SK-N-SH (cell line): ENCODE results near the gene BAZ1A. TPM values are rescaled to one million over a fixed set of nuclear protein-coding genes. Genes with fewer than 3 reads are reported as not detected.

Source experiments
- CTCF ChIA-PET: fragments of 300-600, 350-600 bp; formaldehyde crosslinking; extraction: SDS; loops from one replicate; lab custom pipeline; 2021; lab: Yijun Ruan, JAX
- POLR2A ChIA-PET: fragments of 350-600 bp; sonication (Branson Sonifier 250); formaldehyde crosslinking; extraction: SDS; loops from one replicate; lab custom pipeline; 2020; ENCODE audit warnings: antibody characterized with exemption, inconsistent platforms; lab: Yijun Ruan, JAX
- DNase-seq: peaks from one replicate; pipeline ENCODE4 v3.0.0; 2012
- H2AFZ ChIP-seq: fragments of 200-600 bp; sonication (generic); 2 replicates; pipeline ENCODE4 v1.8.1; 2016; ENCODE audit warnings: antibody characterized with exemption, mild to moderate bottlenecking, low read depth
- H3F3A ChIP-seq: fragments of 200-600 bp; sonication (generic); replicated peaks from 2 replicates; pipeline ENCODE3; 2016; ENCODE audit warnings: antibody characterized with exemption, mild to moderate bottlenecking; ENCODE audit not compliant: insufficient read depth
- H3K27ac ChIP-seq, 2 experiments: fragments of 200-500 bp in 1 of 2; fragments of 200-600 bp in 1 of 2; sonication (Bioruptor generic) in 1 of 2; sonication (generic), shearing (Covaris generic) in 1 of 2; 2 replicates each; pipeline versions ENCODE4 v1.5.1 to v1.6.1; 2014 to 2016; ENCODE audit warnings: low read depth in 2 of 2, inconsistent platforms in 1 of 2, low read length in 1 of 2, mild to moderate bottlenecking in 1 of 2, mixed read lengths in 1 of 2
- H3K27me3 ChIP-seq: fragments of 200-600 bp; sonication (generic), shearing (Covaris generic); 2 replicates; pipeline ENCODE4 v1.6.1; 2016; ENCODE audit warnings: mixed run types; ENCODE audit not compliant: insufficient read depth
- H3K36me3 ChIP-seq, 2 experiments: fragments of 200-500 bp in 1 of 2; fragments of 200-600 bp in 1 of 2; sonication (Bioruptor generic) in 1 of 2; sonication (generic) in 1 of 2; replicated peaks in 1 of 2; 2 replicates each; pipeline versions ENCODE3 to v1.5.1; 2014 to 2016; ENCODE audit warnings: low read length in 1 of 2, mild to moderate bottlenecking in 1 of 2; ENCODE audit not compliant: insufficient read depth in 2 of 2, control insufficient read depth in 1 of 2
- H3K4me1 ChIP-seq, 2 experiments: fragments of 200-500 bp in 1 of 2; fragments of 200-600 bp in 1 of 2; sonication (Bioruptor generic) in 1 of 2; sonication (generic), shearing (Covaris generic) in 1 of 2; 2 replicates each; pipeline versions ENCODE4 v1.5.1 to v1.6.1; 2014 to 2016; ENCODE audit warnings: low read depth in 1 of 2, low read length in 1 of 2, mixed run types in 1 of 2; ENCODE audit not compliant: insufficient read depth in 2 of 2, control insufficient read depth in 1 of 2
- H3K4me2 ChIP-seq: fragments of 200-600 bp; sonication (generic), shearing (Covaris generic); 2 replicates; pipeline ENCODE4 v1.6.1; 2017; ENCODE audit warnings: mixed run types
- H3K4me3 ChIP-seq, 2 experiments: fragments of 200-500 bp in 1 of 2; fragments of 200-600 bp in 1 of 2; sonication (Bioruptor generic) in 1 of 2; sonication (generic), shearing (Covaris generic) in 1 of 2; 2 replicates each; pipeline versions ENCODE4 v1.5.1 to v1.8.1; 2014 to 2016; ENCODE audit warnings: low read depth in 2 of 2, inconsistent platforms in 1 of 2, low read length in 1 of 2, mild to moderate bottlenecking in 1 of 2, mixed read lengths in 1 of 2, moderate library complexity in 1 of 2
- H3K79me2 ChIP-seq: fragments of 200-600 bp; sonication (generic); 2 replicates; pipeline ENCODE4 v1.8.1; 2017; ENCODE audit warnings: mild to moderate bottlenecking; ENCODE audit not compliant: insufficient read depth
- H3K9ac ChIP-seq: fragments of 200-600 bp; sonication (generic); 2 replicates; pipeline ENCODE4 v1.6.1; 2017; ENCODE audit warnings: mixed run types
- H3K9me2 ChIP-seq: fragments of 200-600 bp; sonication (generic); 2 replicates; pipeline ENCODE4 v1.6.1; 2017; ENCODE audit warnings: mixed run types
- H3K9me3 ChIP-seq: fragments of 200-600 bp; sonication (generic); 2 replicates; pipeline ENCODE4 v1.6.1; 2017; ENCODE audit warnings: mixed run types, mild to moderate bottlenecking, moderate library complexity
- H4K20me1 ChIP-seq: fragments of 200-600 bp; sonication (generic); 2 replicates; pipeline ENCODE4 v1.6.1; 2017; ENCODE audit warnings: mild to moderate bottlenecking, mixed run types; ENCODE audit not compliant: insufficient read depth
- CTCF ChIP-seq: fragments of 200-600 bp; sonication (generic); IDR thresholded peaks from 2 replicates; pipeline ENCODE4 v1.6.1; 2017; ENCODE audit warnings: antibody characterized with exemption, mild to moderate bottlenecking, moderate library complexity
- ELF1 ChIP-seq: IDR thresholded peaks from 2 replicates; pipeline ENCODE4 v1.4.0; 2012
- EP300 ChIP-seq, 2 experiments: IDR thresholded peaks; 2 replicates each; pipeline versions ENCODE4 v1.4.0 to v1.6.1; 2012; ENCODE audit warnings: borderline replicate concordance in 1 of 2, low read depth in 1 of 2, low read length in 1 of 2
- EZH2phosphoT487 ChIP-seq: fragments of 200-600 bp; sonication (generic); IDR thresholded peaks from 2 replicates; pipeline ENCODE4 v1.6.1; 2017; ENCODE audit warnings: low read depth, mixed run types, mild to moderate bottlenecking, antibody characterized with exemption, moderate library complexity, borderline replicate concordance
- GATA2 ChIP-seq: sonication (generic); formaldehyde crosslinking; IDR thresholded peaks from 2 replicates; pipeline ENCODE4 v1.5.0; 2020; ENCODE audit warnings: mild to moderate bottlenecking, missing genetic modification reagents
- JUND ChIP-seq: IDR thresholded peaks from 2 replicates; pipeline ENCODE4 v1.4.0; 2012
- MEF2A ChIP-seq: IDR thresholded peaks from 2 replicates; pipeline ENCODE4 v1.4.0; 2012; ENCODE audit warnings: low read depth, borderline replicate concordance
- NFIC ChIP-seq: IDR thresholded peaks from 2 replicates; pipeline ENCODE4 v1.4.0; 2012; ENCODE audit warnings: borderline replicate concordance
- NRF1 ChIP-seq: IDR thresholded peaks from 2 replicates; pipeline ENCODE4 v1.6.1; 2012; ENCODE audit warnings: low read depth, mild to moderate bottlenecking, low read length
- RAD21 ChIP-seq: IDR thresholded peaks from 2 replicates; pipeline ENCODE4 v1.6.1; 2012; ENCODE audit warnings: mild to moderate bottlenecking, low read length
- RFX5 ChIP-seq: IDR thresholded peaks from 2 replicates; pipeline ENCODE4 v1.6.1; 2012; ENCODE audit warnings: mild to moderate bottlenecking, improper control_type of control experiment, low read length
- RXRA ChIP-seq: IDR thresholded peaks from 2 replicates; pipeline ENCODE4 v1.4.0; 2012; ENCODE audit warnings: low read depth, mild to moderate bottlenecking, borderline replicate concordance
- SMC3 ChIP-seq: IDR thresholded peaks from 2 replicates; pipeline ENCODE4 v1.6.1; 2012; ENCODE audit warnings: low read depth, low read length, improper control_type of control experiment
- TAF1 ChIP-seq: IDR thresholded peaks from 2 replicates; pipeline ENCODE4 v1.6.1; 2012; ENCODE audit warnings: low read depth, mild to moderate bottlenecking, low read length, moderate library complexity, borderline replicate concordance
- TCF12 ChIP-seq: IDR thresholded peaks from 2 replicates; pipeline ENCODE4 v1.4.0; 2012
- TEAD4 ChIP-seq: IDR thresholded peaks from 2 replicates; pipeline ENCODE4 v1.4.0; 2012; ENCODE audit warnings: mild to moderate bottlenecking, borderline replicate concordance; ENCODE audit not compliant: insufficient read depth
- USF1 ChIP-seq: IDR thresholded peaks from 2 replicates; pipeline ENCODE4 v1.4.0; 2012; ENCODE audit warnings: low read depth, borderline replicate concordance
- WGBS: methylation state at CpG from one replicate; pipeline ENCODE4 v1.1.6; 2017; ENCODE audit warnings: low lambda C conversion rate; 5-methylcytosine and 5-hydroxymethylcytosine counted together
- polyA plus RNA-seq, 3 experiments: library from polyadenylated mRNA; depleted of rRNA; stranded (reverse); fragments of >200 nt; gene quantifications; 2 replicates each; pipeline ENCODE4 v1.2.3, GENCODE V29; 2012
- TF ChIP-seq, protein P1 (sequence below): fragments of 150-350 bp; IDR thresholded peaks from 2 replicates; pipeline ENCODE4 v1.6.1; 2017; ENCODE audit warnings: antibody characterized with exemption, low read length, low read depth, borderline replicate concordance
- TF ChIP-seq, protein P2 (sequence below): IDR thresholded peaks from 2 replicates; pipeline ENCODE4; 2012
- TF ChIP-seq, protein P3 (sequence below): fragments of 150-350 bp; IDR thresholded peaks from 2 replicates; pipeline ENCODE4 v1.6.1; 2016; ENCODE audit warnings: mild to moderate bottlenecking, low read depth, low read length

Gene BAZ1A
- polyA plus RNA-seq, 1 of the 3 experiments (the other 2 are of a cell fraction) = 17.4 TPM

DNA sequence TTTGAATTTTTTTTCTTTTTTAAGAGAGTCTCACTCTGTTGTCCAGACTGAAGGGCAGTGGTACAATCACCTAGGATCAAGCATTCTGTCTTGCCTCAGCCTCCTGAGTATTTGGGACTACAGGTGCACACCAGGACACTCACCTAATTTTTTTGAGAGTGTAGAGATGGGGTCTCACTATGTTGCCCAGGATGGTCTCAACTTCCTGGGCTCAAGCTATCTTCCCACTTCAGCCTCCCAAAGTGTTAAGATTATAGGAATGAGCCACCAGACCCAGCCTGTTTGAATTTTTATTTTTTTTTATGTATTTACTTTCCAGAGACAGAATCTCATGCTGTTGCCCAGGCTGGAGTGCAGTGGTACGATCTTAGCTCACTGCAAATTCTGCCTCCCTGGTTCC is 11.3 kb downstream of the BAZ1A start:
- no peak for DNase-seq
- TF ChIP-seq RXRA (no peak), SMC3 (no peak), USF1 (no peak), RFX5 (no peak), NFIC (no peak), TCF12 (no peak), GATA2 (CRISPR knock-in tag) (no peak), NRF1 (no peak), CTCF (no peak), MEF2A (no peak), ELF1 (no peak), JUND (no peak), TAF1 (no peak), TEAD4 (no peak), EZH2phosphoT487 (no peak), RAD21 (no peak), EP300 (IDR thresholded peaks at IDR 0.05; ENCODE audit: borderline replicate concordance in 1 of 2, low read depth in 1 of 2, low read length in 1 of 2) (no peak)
- TF ChIP-seq, protein P1, sequence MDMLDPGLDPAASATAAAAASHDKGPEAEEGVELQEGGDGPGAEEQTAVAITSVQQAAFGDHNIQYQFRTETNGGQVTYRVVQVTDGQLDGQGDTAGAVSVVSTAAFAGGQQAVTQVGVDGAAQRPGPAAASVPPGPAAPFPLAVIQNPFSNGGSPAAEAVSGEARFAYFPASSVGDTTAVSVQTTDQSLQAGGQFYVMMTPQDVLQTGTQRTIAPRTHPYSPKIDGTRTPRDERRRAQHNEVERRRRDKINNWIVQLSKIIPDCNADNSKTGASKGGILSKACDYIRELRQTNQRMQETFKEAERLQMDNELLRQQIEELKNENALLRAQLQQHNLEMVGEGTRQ = no peak
- TF ChIP-seq, protein P2, sequence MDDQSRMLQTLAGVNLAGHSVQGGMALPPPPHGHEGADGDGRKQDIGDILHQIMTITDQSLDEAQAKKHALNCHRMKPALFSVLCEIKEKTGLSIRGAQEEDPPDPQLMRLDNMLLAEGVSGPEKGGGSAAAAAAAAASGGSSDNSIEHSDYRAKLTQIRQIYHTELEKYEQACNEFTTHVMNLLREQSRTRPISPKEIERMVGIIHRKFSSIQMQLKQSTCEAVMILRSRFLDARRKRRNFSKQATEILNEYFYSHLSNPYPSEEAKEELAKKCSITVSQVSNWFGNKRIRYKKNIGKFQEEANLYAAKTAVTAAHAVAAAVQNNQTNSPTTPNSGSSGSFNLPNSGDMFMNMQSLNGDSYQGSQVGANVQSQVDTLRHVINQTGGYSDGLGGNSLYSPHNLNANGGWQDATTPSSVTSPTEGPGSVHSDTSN = no peak
- TF ChIP-seq, protein P3, sequence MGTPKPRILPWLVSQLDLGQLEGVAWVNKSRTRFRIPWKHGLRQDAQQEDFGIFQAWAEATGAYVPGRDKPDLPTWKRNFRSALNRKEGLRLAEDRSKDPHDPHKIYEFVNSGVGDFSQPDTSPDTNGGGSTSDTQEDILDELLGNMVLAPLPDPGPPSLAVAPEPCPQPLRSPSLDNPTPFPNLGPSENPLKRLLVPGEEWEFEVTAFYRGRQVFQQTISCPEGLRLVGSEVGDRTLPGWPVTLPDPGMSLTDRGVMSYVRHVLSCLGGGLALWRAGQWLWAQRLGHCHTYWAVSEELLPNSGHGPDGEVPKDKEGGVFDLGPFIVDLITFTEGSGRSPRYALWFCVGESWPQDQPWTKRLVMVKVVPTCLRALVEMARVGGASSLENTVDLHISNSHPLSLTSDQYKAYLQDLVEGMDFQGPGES = no peak
- TF ChIP-seq, all 33 proteins: peak for 0
- CTCF ChIA-PET = interaction anchor here (1.0 kb wide), 1 partner anchor 141 kb away, joined by 3 read pairs; no protein-coding TSS in a partner anchor
- POLR2A ChIA-PET = no interaction called here
- H3F3A ChIP-seq = peaks cover 7% of the 10 kb centered on the region
- H3K9me2 ChIP-seq = no peaks in the 10 kb centered on the region
- H2AFZ ChIP-seq = no peak overlapping the region
- H3K36me3 ChIP-seq = peaks cover 4 to 22% of the 10 kb centered on the region in 2 experiments
- no peak overlapping the region for H3K27ac ChIP-seq
- WGBS = 100% methylated on average over 1 of the region's 1 CpG
- no peak overlapping the region for H3K4me3 ChIP-seq
- H4K20me1 ChIP-seq = 0 out of 2 replicates have a peak, but pooled peaks cover 4% of the 10 kb centered on the region
- H3K79me2 ChIP-seq = peaks cover 82% of the 10 kb centered on the region
- no peaks in the 10 kb centered on the region for H3K9me3 ChIP-seq
- H3K9ac ChIP-seq = no peak overlapping the region
- H3K4me2 ChIP-seq = no peak overlapping the region
- H3K27me3 ChIP-seq = no peaks in the 10 kb centered on the region
- H3K4me1 ChIP-seq = peaks cover 0 to 3% of the 10 kb centered on the region in 2 experiments; a peak in 1 of 4 replicates
